Measurements from ENCODE around the gene TMEM238L. TPM values are rescaled to one million over a fixed set of nuclear protein-coding genes. Genes with fewer than 3 reads are reported as not detected.

Gene TMEM238L
- total RNA-seq, 1 donor from 2014 or later: not detected

GRCh38 chr17:10773391-10773790, 30.5 kb downstream of the TMEM238L start:
- no peaks in the 10 kb centered on the region for H3K4me1 ChIP-seq
- TF ChIP-seq CTCF (IDR thresholded peaks at IDR 0.05): no peak
- no peak for DNase-seq (ENCODE audit: low spot score in 2 of 2)
- peaks cover 0 to 7% of the 10 kb centered on the region in 2 donors for H3K9me3 ChIP-seq
- no peak overlapping the region for H3K4me3 ChIP-seq
- peaks cover 0 to 4% of the 10 kb centered on the region in 2 donors for H3K36me3 ChIP-seq
- H3K27me3 ChIP-seq: no peaks in the 10 kb centered on the region
- intact Hi-C loops (cut with DNase I): no loop called here
- no peak overlapping the region for H3K27ac ChIP-seq

GRCh38 chr17:10772425-10773380, 31.2 kb downstream of the TMEM238L start:
- H3K4me1 ChIP-seq: no peaks in the 10 kb centered on the region
- DNase-seq (ENCODE audit: low spot score in 2 of 2): no peak
- no peak overlapping the region for H3K27ac ChIP-seq
- H3K9me3 ChIP-seq: peaks cover 0 to 7% of the 10 kb centered on the region in 2 donors
- peaks cover 0 to 5% of the 10 kb centered on the region in 2 donors for H3K36me3 ChIP-seq
- H3K4me3 ChIP-seq: no peak overlapping the region
- H3K27me3 ChIP-seq: no peaks in the 10 kb centered on the region
- intact Hi-C loops (cut with DNase I): no loop called here
- TF ChIP-seq CTCF (IDR thresholded peaks at IDR 0.05): peak in 2 of 3 experiments; percentile 35 to 36

- Histone ChIP-seq H3K27me3 (no peaks in the 10 kb centered on the region), H3K27ac (no peak overlapping the region), H3K9me3 (peaks cover 0 to 7% of the 10 kb centered on the region in 2 donors), H3K36me3 (peaks cover 0 to 5% of the 10 kb centered on the region in 2 donors), H3K4me1 (no peaks in the 10 kb centered on the region), H3K4me3 (no peak overlapping the region)
- intact Hi-C loops (cut with DNase I): no loop called here
- no peak for TF ChIP-seq CTCF (IDR thresholded peaks at IDR 0.05)
- DNase-seq (ENCODE audit: low spot score in 2 of 2): no peak
These were observed 32.8 kb downstream of the TMEM238L start for GRCh38 chr17:10771148-10771547.

- no peak overlapping the region for H3K4me3 ChIP-seq
- TF ChIP-seq CTCF (IDR thresholded peaks at IDR 0.05): no peak
- H3K4me1 ChIP-seq: no peaks in the 10 kb centered on the region
- H3K27me3 ChIP-seq: no peaks in the 10 kb centered on the region
- H3K36me3 ChIP-seq: peaks cover 0 to 5% of the 10 kb centered on the region in 2 donors
- no peak overlapping the region for H3K27ac ChIP-seq
- intact Hi-C loops (cut with DNase I): no loop called here
- DNase-seq (ENCODE audit: low spot score in 2 of 2): no peak
- peaks cover 0 to 7% of the 10 kb centered on the region in 2 donors for H3K9me3 ChIP-seq
These were observed 34.1 kb downstream of the TMEM238L start for GRCh38 chr17:10769840-10770239.

- H3K27me3 ChIP-seq: no peaks in the 10 kb centered on the region
- H3K27ac ChIP-seq: no peak overlapping the region
- DNase-seq (ENCODE audit: low spot score in 2 of 2): no peak
- H3K36me3 ChIP-seq: peaks cover 0 to 5% of the 10 kb centered on the region in 2 donors
- H3K4me3 ChIP-seq: no peak overlapping the region
- TF ChIP-seq CTCF (IDR thresholded peaks at IDR 0.05): no peak
- H3K9me3 ChIP-seq: peaks cover 0 to 7% of the 10 kb centered on the region in 2 donors
- intact Hi-C loops (cut with DNase I): no loop called here
- no peaks in the 10 kb centered on the region for H3K4me1 ChIP-seq
These were observed 35.1 kb downstream of the TMEM238L start for GRCh38 chr17:10768750-10769251.

All from ascending aorta (tissue), 2 donors.